Measurements from ENCODE around the gene SAP30L.

SAP30L gene

GRCh38 chr5:154482528-154483449 lies 37.0 kb downstream of the SAP30L start:
- no peak for DNase-seq

- DNase-seq, result no peak
Observed at GRCh38 chr5:154483654-154484392, 38.0 kb downstream of the SAP30L start.

- no peak for DNase-seq
Observed at GRCh38 chr5:154484393-154485095, 38.7 kb downstream of the SAP30L start.

- no peak for DNase-seq
Observed at GRCh38 chr5:154485096-154485491, 39.3 kb downstream of the SAP30L start.

- no peak for DNase-seq
Observed at GRCh38 chr5:154485850-154486426, 40.1 kb downstream of the SAP30L start.

- DNase-seq, result no peak
Observed at GRCh38 chr5:154486427-154486866, 40.6 kb downstream of the SAP30L start.

- DNase-seq, result peak; percentile 71
Observed at GRCh38 chr5:154487541-154487940, 41.7 kb downstream of the SAP30L start.

- DNase-seq, result no peak
Observed at GRCh38 chr5:154491941-154492340, 46.1 kb downstream of the SAP30L start.

- DNase-seq, result no peak
Observed at GRCh38 chr5:154493274-154493673, 47.5 kb downstream of the SAP30L start.

- no peak for DNase-seq
Observed at GRCh38 chr5:154494036-154494435, 48.2 kb downstream of the SAP30L start.

GRCh38 chr5:154498591-154498990 lies 52.8 kb downstream of the SAP30L start:
- no peak for DNase-seq

- no peak for DNase-seq
Observed at GRCh38 chr5:154498994-154499393, 53.2 kb downstream of the SAP30L start.

GRCh38 chr5:154501566-154501965 lies 55.8 kb downstream of the SAP30L start:
- no peak for DNase-seq

GRCh38 chr5:154502180-154502579 lies 56.4 kb downstream of the SAP30L start:
- no peak for DNase-seq

- no peak for DNase-seq
Observed at GRCh38 chr5:154503698-154504039, 57.9 kb downstream of the SAP30L start.

- no peak for DNase-seq
Observed at GRCh38 chr5:154505567-154505966, 59.8 kb downstream of the SAP30L start.

GRCh38 chr5:154506049-154506715 lies 60.4 kb downstream of the SAP30L start:
- no peak for DNase-seq

- no peak for DNase-seq
Observed at GRCh38 chr5:154506716-154507080, 60.9 kb downstream of the SAP30L start.

- DNase-seq, result no peak
Observed at GRCh38 chr5:154508114-154508513, 62.3 kb downstream of the SAP30L start.

GRCh38 chr5:154509784-154510555 lies 64.2 kb downstream of the SAP30L start:
- DNase-seq, result no peak
